Ishikawa (cell line): ENCODE measurements around the gene LCN9.

Experiments used
- CEBPB ChIP-seq: IDR thresholded peaks from 2 replicates; pipeline ENCODE4 v1.6.1; 2012
- CREB1 ChIP-seq: IDR thresholded peaks from 2 replicates; pipeline ENCODE4 v1.6.1; 2012; ENCODE audit warnings: low read depth
- EGR1 ChIP-seq: IDR thresholded peaks from 2 replicates; pipeline ENCODE4 v1.6.1; 2012
- EP300 ChIP-seq: IDR thresholded peaks from 2 replicates; pipeline ENCODE4 v1.6.1; 2012; ENCODE audit warnings: borderline replicate concordance
- FOXM1 ChIP-seq: IDR thresholded peaks from 2 replicates; pipeline ENCODE4 v1.6.1; 2012; ENCODE audit warnings: low read depth, borderline replicate concordance
- NFIC ChIP-seq: IDR thresholded peaks from 2 replicates; pipeline ENCODE4 v1.6.1; 2012
- RAD21 ChIP-seq: IDR thresholded peaks from 2 replicates; pipeline ENCODE4 v1.6.1; 2012; ENCODE audit warnings: low read depth
- TAF1 ChIP-seq: IDR thresholded peaks from 2 replicates; pipeline ENCODE4 v1.6.1; 2012; ENCODE audit warnings: low read depth, mild to moderate bottlenecking
- TCF12 ChIP-seq: IDR thresholded peaks from 2 replicates; pipeline ENCODE4 v1.6.1; 2012; ENCODE audit warnings: low read depth
- TEAD4 ChIP-seq: IDR thresholded peaks from 2 replicates; pipeline ENCODE4 v1.6.1; 2012
- YY1 ChIP-seq: IDR thresholded peaks from 2 replicates; pipeline ENCODE4 v1.6.1; 2012; ENCODE audit warnings: low read depth
- ZBTB7A ChIP-seq: IDR thresholded peaks from 2 replicates; pipeline ENCODE4 v1.6.1; 2012; ENCODE audit warnings: low read depth
- TF ChIP-seq, protein P1 (sequence below): IDR thresholded peaks from 2 replicates; pipeline ENCODE4 v1.6.1; 2012; ENCODE audit warnings: low read depth, mild to moderate bottlenecking
- TF ChIP-seq, protein P2 (sequence below): IDR thresholded peaks from 2 replicates; pipeline ENCODE4 v1.6.1; 2012
- TF ChIP-seq, protein P3 (sequence below): IDR thresholded peaks from 2 replicates; pipeline ENCODE4 v1.6.1; 2012

LCN9 gene

DNA sequence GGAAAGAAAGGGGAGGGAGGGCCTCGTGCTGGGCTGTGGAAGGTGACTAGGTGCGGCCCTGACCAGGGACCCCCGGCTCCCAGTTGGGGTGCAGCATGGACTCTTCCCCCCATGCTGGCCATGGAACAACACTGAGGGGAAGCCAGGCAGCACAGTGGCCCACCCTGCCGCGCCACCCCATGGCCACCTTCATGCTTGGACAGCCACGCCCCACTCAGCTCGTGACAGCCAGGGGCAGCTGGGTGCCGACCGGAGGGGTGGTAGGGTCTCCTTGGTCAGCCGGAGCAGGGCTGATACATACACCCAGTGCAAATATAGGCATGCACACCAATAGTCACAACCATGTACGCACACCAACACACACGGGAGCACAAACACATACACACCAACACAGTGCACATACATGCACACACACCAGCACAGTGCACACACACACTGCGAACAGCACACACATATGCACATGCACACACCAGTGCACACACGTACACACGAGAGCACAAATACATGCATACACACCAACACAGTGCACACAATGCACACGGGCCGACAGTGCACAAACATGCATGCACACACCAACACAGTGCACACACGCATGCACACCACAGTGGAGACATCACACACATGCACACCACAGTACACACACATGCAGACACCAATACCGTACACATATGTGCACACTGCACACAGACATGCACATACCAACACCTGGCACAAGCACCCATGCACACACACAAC is 27.9 kb downstream of the LCN9 start:
- TF ChIP-seq ZBTB7A (no peak), TAF1 (no peak), FOXM1 (no peak), EP300 (no peak), YY1 (no peak), TCF12 (no peak)
- TF ChIP-seq, protein P1, sequence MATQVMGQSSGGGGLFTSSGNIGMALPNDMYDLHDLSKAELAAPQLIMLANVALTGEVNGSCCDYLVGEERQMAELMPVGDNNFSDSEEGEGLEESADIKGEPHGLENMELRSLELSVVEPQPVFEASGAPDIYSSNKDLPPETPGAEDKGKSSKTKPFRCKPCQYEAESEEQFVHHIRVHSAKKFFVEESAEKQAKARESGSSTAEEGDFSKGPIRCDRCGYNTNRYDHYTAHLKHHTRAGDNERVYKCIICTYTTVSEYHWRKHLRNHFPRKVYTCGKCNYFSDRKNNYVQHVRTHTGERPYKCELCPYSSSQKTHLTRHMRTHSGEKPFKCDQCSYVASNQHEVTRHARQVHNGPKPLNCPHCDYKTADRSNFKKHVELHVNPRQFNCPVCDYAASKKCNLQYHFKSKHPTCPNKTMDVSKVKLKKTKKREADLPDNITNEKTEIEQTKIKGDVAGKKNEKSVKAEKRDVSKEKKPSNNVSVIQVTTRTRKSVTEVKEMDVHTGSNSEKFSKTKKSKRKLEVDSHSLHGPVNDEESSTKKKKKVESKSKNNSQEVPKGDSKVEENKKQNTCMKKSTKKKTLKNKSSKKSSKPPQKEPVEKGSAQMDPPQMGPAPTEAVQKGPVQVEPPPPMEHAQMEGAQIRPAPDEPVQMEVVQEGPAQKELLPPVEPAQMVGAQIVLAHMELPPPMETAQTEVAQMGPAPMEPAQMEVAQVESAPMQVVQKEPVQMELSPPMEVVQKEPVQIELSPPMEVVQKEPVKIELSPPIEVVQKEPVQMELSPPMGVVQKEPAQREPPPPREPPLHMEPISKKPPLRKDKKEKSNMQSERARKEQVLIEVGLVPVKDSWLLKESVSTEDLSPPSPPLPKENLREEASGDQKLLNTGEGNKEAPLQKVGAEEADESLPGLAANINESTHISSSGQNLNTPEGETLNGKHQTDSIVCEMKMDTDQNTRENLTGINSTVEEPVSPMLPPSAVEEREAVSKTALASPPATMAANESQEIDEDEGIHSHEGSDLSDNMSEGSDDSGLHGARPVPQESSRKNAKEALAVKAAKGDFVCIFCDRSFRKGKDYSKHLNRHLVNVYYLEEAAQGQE: no peak

DNA sequence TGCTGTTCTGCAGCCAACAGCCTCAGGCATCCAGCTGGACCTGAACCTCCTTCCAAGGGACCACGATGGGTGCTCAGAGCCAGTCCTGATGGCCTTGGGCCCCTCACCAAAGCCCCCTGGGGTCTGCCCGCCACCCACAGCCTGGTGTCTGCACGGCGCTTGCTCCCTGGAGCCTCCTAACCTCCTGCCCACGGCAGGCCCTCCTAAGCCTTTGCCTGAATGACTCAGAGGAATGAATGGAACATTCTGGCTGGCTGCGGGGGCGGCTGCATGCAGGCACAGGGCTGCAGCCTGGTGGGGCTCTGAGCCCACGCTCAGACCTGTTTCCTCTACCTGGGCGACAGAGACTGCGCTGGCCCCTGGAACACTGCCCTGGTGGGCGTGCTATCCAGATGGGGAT is 29.3 kb downstream of the LCN9 start:
- TF ChIP-seq EGR1: peak; percentile 93
- TF ChIP-seq NFIC: no peak
- TF ChIP-seq YY1: no peak
- TF ChIP-seq, protein P2, sequence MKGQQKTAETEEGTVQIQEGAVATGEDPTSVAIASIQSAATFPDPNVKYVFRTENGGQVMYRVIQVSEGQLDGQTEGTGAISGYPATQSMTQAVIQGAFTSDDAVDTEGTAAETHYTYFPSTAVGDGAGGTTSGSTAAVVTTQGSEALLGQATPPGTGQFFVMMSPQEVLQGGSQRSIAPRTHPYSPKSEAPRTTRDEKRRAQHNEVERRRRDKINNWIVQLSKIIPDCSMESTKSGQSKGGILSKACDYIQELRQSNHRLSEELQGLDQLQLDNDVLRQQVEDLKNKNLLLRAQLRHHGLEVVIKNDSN: no peak
- 0 out of 2 replicates have a peak, but pooled peaks have one; percentile 41 for TF ChIP-seq ZBTB7A
- no peak for TF ChIP-seq CEBPB
- 0 out of 2 replicates have a peak, but pooled peaks have one; percentile 17 for TF ChIP-seq TEAD4
- TF ChIP-seq, protein P3, sequence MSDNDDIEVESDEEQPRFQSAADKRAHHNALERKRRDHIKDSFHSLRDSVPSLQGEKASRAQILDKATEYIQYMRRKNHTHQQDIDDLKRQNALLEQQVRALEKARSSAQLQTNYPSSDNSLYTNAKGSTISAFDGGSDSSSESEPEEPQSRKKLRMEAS: no peak
- no peak for TF ChIP-seq EP300
- TF ChIP-seq TAF1: no peak

DNA sequence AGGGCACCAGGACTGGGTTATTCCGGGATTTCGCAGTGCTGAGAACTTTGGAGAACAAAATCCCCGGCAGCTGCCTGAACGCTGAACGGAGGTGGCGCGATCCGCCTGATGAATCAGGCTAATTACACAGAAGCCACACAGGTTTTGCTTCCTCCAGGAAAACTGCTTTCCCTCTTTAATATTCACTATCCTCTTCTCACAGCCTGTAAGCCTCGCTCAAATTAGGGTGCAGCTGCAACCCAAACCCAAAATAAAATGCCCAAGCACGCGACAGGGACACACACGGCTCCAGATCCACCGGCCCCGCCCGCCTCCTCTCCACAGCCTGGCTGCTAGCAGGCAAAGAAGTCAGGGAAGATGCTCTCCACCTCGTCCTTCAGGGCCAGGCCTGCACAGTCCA is 30.2 kb downstream of the LCN9 start:
- TF ChIP-seq, protein P2: no peak

DNA sequence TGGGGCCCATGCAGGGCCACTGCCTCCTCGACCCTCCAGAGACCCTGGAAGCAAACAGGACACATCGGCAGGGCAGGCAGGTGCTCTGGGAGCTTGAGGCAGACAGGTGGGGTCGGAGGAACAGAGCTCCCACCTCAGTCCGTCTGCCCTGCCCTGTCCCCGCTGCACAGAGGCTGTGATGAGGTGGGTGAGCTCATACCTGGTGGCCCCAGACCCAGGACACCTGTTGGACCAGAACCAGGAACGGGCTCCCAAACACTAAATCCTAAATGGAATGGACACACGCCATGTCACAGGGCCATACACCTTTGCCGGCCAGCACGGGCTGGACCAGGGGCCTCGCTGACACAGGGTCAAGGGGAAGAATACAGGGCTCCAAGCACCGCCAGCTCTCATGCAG is 30.7 kb downstream of the LCN9 start:
- no peak for TF ChIP-seq CEBPB
- TF ChIP-seq NFIC: no peak
- no peak for TF ChIP-seq RAD21
- no peak for TF ChIP-seq TCF12
- TF ChIP-seq EP300: no peak
- no peak for TF ChIP-seq FOXM1
- TF ChIP-seq YY1: no peak
- TF ChIP-seq CREB1: no peak
- TF ChIP-seq, protein P3: no peak

DNA sequence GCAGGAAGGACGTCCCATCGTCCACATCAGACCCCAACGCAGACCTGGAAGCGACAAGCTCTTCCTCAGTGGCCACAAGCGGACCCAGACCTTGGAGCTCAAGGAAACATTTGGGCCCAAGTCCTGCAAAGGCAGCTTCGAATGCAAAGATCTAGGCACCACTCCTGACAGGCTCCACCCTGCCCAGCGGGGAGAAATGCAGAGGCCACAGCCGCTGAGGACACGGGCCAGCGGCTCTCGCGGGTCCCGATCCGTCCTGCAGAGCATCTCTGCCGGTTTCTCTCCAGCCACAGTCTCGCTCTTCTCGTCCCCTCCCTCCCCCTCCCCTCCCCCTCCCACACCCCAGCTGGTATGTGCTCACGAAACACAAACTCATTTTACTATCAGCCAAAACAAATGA is 31.3 kb downstream of the LCN9 start:
- TF ChIP-seq TAF1 (no peak), TCF12 (no peak), EGR1 (no peak), EP300 (no peak), TEAD4 (no peak)
- TF ChIP-seq, protein P3: no peak

DNA sequence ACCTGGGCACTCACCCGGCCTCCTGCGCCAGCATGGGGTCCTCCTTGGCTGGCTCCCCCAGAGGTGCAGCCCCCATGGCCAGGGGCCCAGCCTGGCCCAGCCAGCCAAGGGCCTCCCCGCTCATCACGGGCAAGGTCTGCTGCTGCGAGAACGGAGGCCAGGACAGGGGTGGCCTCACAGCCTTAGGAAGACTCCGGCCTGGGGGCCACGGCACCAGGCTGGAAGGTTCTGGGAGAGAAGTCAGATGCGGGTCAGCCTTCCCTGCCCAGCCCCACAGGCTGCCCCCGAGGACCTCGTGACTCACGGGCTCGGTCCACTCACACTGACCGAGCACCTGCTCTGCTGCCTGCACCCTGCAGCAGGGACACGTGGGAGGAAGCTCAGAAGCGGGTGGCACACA is 31.9 kb downstream of the LCN9 start:
- TF ChIP-seq EP300 (no peak), FOXM1 (no peak), NFIC (no peak), ZBTB7A (no peak), CREB1 (no peak), YY1 (no peak), RAD21 (no peak), TAF1 (no peak), EGR1 (no peak), TEAD4 (no peak), CEBPB (no peak), TCF12 (no peak)
- TF ChIP-seq, protein P1: no peak
- TF ChIP-seq, protein P3: no peak
- TF ChIP-seq, protein P2: no peak
